Measurements from ENCODE around the gene TNPO2. TPM values are rescaled to one million over a fixed set of nuclear protein-coding genes. Genes with fewer than 3 reads are reported as not detected.
"Not testable (repeated sequence)": the region's sequence is repeated elsewhere in the genome, so short reads cannot be mapped to it uniquely, and the experiment has no call there.

Gene TNPO2
- total RNA-seq, 2 donors from 2014 or later = 33.8 to 53.6 TPM

DNA sequence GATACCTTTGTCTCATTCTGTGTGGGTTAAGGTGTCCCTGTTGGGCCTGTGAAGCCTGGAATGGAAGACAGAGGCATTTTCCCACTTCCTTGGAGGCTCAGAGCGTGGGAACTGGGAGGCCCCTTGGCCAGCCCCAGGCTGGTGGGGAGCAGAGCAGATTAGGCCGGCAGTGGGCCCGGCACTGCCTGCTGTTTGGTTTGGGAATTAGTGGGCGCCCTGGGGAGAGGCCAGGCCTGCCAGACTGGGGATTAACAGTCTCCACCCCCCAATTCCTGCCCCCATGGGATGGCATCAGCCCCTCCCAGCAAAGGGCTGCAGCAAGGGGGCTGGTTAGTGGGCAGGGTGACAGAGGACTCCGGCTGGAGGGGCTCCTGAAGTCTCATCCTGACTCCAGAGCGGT lies 24.8 kb upstream of the TNPO2 start:
- ATAC-seq (no peak), DNase-seq (no peak)

DNA sequence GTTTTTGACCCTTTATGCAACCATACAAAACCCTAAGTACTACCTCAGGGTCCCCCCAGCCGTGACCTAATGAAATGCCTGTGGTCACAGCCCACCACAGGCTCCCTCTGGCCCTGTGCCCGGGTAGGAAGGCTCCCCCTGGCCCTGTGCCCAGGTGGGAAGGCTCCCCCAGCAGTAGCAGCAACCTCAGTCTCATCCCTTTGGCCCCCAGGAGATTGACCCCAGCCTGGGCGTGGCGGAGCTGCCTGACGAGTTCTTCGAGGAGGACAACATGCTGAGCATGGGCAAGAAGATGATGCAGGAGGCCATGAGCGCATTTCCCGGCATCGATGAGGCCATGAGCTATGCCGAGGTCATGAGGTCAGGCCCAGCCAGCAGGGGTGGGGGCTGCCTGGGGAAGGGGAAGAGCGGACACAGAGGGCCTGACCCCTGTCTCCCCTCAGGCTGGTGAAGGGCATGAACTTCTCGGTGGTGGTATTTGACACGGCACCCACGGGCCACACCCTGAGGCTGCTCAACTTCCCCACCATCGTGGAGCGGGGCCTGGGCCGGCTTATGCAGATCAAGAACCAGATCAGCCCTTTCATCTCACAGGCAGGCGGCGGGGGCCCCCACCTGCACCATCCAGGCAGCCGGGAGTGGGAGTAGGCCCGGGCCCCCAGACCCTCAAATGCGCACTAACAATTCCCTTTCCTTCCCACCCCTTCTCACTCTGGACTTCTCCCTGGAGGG lies 21.6 kb upstream of the TNPO2 start:
- DNase-seq (no peak), ATAC-seq (no peak)
- intact Hi-C loops (cut with DNase I) = no loop called here

More for the DNA sequence above, 24.8 kb upstream of the TNPO2 start:
- intact Hi-C loops (cut with DNase I) = no loop called here

DNA sequence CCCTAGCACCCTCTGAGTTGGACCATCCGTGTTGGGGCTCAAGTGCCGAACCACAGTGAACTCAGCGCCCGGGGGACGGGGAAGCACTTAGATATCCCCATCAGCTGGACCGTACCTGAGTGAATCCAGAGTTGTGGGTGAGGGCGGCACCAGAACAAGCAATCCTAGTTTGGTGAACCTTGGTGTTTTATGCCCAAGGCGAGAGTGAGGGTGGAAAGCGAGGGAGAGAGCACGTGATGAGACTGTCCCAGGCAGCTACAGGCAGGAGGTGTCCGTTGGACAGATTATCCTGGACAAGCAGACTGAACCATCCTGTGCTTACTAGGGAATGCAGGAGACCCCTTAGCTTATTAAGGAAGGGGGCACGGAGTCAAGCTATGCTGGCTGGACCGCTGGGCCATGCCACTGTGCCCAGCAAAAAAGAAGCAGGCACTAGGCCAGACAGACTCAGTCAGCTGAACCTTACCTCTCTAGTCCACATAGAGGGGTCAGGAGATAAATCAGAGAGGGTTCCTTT lies 14.2 kb upstream of the TNPO2 start:
- intact Hi-C loops (cut with DNase I) = no loop called here
- ATAC-seq (no peak), DNase-seq (no peak)

DNA sequence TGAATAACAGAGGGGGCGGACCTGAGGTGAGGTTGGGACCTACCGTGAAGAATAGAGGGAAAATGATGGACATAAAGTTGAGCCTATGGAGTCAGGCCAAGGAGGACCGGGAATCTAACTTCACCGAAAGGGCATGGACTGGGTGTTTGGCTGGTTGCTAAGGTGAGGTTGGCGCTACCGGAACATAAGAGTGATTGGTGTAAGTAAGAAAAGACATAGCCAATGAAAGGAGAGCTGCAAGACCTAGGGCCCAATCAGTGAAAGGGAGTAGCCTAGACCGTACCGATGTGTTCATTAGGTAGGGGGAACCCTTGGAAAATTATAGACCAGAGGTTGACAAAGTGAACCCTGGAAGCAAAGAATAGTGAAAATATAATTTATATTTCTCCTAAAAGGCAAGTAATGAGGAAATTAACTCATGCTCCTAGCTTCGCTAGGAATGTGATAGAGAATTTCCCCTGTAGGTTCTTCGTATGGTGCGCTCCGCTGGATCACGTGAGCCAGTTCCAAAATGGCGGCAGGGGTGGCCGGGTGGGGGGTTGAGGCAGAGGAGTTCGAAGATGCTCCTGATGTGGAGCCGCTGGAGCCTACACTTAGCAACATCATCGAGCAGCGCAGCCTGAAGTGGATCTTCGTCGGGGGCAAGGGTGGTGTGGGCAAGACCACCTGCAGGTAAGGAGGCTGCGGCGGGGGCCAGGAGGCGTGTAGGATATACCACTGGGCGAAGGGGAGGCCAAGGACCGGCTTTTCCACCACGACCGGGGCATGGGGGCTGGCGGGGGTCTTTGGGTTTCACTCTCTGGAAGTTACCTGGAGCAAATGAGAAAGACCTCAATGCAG lies 13.5 kb upstream of the TNPO2 start, which contains the start of gene GET3:
TSS of gene GET3 (plus strand) at position 503 of the 840 bp plus-strand sequence. CDS start at position 512, 9 bp downstream.
- ATAC-seq = peak; percentile 91 to 93
- intact Hi-C loops (cut with DNase I) = no loop called here

DNA sequence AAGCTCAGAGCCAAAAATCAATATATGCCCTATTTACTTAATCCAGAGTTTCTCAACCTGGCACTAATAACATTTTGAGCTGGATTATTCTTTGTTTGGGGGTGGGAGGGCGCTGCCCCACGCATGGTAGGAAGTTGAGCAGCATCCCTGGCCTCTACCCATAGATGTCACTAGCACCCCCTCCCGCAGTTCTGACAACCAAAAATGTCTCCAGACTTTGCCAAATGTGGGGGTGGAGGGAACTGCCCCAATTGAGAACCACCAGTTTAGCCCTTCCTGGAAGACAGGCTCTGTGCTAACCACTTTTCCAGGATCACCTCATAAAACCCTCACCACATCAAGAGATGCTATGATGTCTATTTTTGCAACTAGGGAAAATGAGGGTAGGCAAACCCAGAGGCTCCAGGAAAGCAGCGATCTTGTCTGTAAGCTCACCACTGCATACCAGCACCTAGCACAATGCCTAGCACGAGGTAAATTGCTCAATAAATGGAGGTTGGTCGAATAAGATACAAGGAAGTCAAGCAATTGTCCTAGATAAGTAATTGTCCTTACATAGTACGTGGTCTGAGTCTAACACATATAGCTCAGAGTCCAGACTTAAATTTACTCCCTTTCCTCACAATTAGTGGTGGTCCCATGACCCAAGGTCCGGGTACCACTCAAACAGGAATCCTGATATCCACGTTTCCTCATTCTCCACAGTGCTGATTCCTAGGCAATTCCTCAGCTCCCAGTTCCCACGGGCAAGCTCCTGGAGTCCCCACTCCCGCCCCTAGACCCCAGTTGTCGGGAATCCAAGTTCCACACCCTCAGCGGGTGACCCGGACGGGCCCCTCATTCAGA lies 9.9 kb upstream of the TNPO2 start:
- DNase-seq = no peak
- no peak for ATAC-seq
- intact Hi-C loops (cut with DNase I) = no loop called here

More for the DNA sequence above, 13.5 kb upstream of the TNPO2 start, which contains the start of gene GET3:
- peak; percentile 81 for DNase-seq

DNA sequence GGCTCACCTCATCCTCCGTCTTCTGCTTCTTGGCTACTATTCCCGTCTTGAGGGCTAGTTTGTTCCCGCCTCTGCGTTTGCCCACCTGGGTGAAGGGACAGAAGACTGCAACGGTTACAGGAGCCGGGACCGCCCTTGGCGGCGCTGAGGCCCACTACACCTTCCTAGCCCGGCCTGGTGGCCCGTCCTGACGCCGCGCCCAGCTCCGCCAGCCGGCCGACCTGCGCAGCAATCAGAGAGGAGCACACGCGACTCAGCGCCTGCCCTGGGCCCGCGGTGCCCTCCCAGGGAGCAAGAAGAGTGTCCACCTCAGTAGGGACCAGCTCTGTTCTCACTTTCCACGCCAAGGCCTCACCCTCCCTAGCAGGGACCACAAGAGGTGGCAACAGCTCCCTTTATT lies 7.6 kb upstream of the TNPO2 start:
- intact Hi-C loops (cut with DNase I) = no loop called here
- DNase-seq (no peak), ATAC-seq (no peak)

DNA sequence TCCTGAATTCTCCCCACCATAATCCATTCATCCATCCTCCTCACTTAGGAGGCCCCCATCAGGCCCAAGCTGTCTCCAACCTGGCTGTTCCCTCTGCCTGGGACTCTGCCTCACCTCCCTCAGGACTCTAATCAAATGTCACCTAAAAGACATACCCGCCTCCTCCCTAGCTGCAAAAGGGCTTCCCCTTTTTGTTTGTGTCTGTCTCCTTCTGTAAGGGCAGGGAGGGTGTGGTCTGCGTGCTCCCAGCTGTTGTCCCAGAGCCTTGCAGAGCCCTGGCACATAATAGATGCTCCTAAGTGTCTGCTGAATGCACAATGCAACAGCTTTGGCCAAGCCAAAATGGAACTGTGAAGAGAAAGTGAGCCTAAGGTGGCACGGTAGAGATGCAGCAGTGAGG lies 6.3 kb upstream of the TNPO2 start:
- DNase-seq (no peak), ATAC-seq (no peak)
- intact Hi-C loops (cut with DNase I) = no loop called here

DNA sequence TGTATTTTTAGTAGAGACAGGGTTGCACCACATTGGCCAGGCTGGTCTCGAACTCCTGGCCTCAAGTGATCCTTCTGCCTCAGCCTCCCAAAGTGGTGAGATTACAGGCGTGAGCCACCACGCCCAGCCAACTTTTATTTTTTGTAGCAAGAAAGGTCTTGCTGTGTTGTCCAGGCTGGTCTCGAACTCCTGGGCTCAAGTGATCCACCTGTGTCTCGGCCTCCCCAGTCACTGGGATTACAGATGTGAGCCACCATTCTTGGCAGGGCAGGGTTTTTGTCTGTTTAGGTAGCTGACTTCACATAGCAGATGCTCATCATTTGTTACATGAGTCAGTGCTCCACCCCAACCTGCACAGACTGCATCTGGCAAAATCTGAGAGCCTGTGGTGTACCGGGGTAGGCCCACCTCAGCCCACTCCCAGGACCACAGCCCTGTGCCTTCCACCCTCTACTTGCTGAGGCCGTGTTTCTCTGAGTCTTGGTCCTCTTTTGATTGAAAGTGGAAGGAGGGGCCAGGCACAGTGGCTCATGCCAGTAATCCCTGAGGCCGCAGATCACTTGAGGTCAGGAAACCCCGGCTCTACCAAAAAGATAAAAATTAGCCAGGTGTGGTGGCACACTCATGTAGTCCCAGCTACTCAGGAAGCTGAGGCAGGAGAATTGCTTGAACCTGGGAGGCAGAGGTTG lies 4.2 kb upstream of the TNPO2 start:
- intact Hi-C loops (cut with DNase I) = no loop called here
- DNase-seq (no peak), ATAC-seq (no peak)

DNA sequence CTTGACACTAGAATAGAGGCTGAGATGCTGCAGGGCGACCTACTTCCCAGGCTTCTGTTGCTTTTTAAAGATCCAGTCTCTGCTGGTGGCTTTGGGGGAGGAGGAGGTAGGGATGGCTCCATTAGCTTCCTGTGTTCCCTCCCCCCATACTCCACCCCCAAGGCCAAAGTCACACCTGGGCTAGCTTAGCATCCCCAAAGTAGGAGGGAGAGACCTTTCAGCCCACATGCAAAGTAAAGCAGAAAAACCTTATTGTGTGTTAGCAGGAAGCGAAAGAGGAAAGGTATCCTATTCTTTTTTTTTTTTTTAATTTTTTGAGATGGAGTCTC lies 3.2 kb upstream of the TNPO2 start:
- DNase-seq = no peak
- no peak for ATAC-seq
- intact Hi-C loops (cut with DNase I) = no loop called here

DNA sequence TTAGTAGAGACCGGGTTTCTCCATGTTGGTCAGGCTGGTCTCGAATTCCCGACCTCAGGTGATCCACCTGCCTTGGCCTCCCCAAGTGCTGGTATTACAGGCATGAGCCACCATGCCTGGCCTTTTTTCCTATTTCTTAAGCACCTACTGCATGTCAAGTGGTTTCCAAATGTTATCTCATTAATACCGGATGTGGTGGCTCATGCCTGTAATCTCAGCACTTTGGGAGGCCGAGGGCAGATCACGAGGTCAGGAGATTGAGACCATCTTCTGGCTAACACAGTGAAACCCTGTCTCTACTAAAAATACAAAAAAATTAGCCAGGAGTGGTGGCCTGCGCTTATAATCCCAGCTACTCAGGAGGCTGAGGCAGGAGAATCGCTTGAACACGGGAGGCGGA lies 1.9 kb upstream of the TNPO2 start:
- intact Hi-C loops (cut with DNase I); DNase-seq; ATAC-seq: not testable (repeated sequence)

DNA sequence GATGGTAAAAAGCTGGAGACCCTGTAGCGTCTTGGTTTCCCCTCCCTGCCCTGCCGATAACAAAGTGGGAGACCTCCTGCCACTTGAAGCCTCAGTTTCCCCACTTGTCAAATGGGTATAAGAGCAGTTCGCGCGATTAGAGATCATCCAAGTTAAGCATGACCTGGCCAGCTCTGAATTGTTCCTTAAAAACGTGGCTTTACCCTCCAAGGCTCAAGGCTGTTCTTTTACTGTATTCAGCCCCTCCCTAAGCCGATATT lies 421 bp downstream of the TNPO2 start:
- DNase-seq (no peak), ATAC-seq (no peak)
- intact Hi-C loops (cut with DNase I) = no loop called here

DNA sequence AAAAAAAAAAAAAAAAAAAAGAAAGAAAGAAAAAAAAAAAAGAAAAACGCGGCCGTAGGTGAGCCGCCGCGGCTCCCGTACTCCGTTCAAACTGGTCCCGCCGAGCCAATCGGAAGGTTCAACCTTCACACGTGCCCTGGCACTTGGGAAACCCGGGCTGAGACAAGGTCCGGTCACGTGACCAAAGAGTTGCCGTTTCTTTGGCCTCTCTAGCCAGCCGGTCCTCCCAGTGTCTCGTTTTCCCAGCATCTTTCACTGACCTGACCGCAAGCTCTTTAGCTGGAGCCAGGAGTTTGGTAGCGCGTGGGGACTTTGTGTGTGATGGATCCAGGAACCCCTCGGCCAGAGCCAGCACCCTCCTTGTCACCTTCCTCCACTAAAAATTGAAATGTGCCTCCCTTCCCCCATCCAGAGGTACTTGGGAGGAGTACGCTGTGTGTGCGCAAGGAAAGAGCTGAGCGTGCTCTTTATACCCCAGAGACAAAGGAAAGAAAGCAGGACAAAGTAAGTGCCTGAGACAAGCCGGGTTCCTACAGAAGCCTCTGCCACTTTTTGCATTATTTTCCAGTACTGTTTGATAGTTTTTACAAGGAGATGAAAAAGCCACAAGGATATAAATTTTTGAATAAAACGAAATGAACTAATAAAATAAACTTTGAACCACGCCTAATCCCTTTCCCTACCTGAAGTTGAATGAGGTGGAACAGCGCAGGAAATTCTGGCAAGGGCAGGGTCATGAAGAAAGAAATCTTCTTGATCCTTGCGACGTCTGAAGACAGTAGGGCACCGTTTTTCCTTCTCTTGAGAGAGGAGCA lies 959 bp downstream of the TNPO2 start:
- intact Hi-C loops (cut with DNase I) = no loop called here
- DNase-seq (peak; percentile 99), ATAC-seq (peak; percentile 92 to 94)

DNA sequence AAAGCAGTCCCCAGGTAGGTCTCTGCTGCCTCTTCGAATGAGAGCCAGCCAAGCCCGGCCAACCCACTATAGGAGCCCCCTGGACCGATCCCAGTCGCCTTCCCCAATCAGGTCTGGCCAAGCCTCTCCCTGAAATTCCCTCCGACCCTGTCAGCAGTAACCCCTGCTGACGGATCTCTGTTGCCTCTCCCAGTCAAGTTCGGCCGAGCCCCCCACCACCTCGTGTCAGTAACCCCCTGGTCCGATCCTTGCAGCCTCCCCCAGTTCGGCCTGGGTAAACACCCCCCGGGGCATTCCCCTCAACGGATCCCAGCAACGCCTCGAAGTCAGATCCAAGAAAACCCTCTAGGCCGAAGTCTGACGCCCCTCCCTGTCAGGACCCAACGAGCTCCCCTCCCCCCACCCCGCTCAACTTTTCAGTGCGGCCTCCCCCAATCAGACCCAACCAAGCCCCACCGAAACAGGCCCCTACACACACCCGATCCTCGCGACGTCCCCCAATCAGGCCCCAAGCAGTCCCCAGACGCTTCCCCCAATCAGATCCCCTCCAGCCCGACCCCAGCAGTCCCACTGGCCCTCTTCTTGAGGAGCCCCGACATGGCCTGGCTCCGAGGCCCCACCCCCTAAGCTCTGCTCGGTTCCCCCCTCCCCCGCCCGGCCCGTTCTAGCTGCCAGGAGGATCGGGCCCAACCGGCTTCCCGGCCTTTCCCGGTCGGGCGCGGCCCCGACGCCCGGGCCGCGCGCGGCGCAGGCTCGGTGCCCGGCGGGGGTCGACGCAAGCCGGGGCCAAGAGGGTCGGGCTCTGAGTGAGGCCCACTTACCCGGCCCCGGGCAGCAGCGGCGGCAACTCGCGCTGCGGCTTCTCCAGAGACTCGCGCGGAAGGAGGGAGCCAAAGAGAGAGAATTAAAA lies 1.8 kb downstream of the TNPO2 start:
- peak; percentile 83 for DNase-seq
- ATAC-seq = peak; percentile 66 to 69
- intact Hi-C loops (cut with DNase I) = no loop called here

DNA sequence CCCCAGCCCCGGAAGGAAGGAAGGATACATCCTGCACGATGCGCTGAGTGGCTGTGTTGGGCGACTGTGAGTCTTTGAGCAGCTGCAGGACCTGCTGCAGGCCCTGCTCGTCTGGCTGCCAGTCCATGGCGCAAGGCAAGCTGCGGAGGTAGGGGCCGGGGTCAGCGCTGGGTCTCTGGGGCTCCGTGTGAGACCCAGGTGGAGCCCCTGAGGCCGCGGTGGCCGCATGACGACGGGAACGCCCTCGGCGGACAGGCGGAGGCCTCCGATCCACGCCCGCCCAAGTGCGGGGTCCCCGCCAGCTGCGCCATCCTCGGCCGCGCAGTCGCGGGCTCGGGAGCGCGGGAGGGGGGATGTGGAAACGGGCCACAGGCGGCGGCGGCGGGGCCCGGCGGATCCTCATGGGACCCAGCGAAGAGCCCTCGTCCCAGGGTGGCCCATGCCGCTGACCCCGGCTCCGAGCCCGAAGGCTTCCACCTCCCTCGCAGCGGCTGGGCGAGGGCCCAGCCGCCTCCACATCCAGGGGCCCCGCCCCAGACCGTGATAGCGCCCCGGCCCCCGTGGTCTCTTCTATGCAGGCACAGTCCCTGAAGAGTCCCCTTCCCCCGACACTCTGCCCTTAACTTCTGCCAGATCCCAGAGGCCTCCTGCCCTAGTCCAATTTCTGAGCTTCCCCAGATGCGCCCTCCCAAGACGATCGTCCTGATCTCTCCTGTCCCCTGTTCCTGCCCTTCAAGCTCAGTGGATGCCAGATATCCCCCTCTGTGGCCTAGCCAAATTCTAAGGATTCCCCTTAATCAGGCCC lies 2.7 kb downstream of the TNPO2 start:
- intact Hi-C loops (cut with DNase I) = no loop called here

DNA sequence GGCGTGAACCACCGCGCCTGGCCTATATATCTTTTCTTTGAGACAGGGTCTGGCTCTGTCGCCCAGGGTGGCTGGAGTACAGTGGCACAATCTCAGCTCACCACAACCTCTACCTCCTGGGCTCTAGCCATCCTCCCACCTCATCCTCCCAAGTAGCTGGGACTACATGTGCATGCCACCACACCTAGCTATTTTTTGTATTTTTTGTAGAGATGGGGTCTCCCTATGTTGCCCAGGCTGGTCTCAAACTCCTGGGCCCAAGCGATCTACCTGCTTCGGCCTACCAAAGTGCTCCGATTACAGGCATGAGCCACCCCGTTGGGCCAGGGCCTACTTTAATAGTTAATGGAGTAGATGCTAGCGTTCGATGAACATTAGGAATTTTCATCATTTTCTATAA lies 3.4 kb downstream of the TNPO2 start:
- no peak for ATAC-seq
- intact Hi-C loops (cut with DNase I) = no loop called here
- DNase-seq = no peak

More for the DNA sequence above, 2.7 kb downstream of the TNPO2 start:
- DNase-seq = peak; percentile 50
- ATAC-seq = peak; percentile 12 to 27

DNA sequence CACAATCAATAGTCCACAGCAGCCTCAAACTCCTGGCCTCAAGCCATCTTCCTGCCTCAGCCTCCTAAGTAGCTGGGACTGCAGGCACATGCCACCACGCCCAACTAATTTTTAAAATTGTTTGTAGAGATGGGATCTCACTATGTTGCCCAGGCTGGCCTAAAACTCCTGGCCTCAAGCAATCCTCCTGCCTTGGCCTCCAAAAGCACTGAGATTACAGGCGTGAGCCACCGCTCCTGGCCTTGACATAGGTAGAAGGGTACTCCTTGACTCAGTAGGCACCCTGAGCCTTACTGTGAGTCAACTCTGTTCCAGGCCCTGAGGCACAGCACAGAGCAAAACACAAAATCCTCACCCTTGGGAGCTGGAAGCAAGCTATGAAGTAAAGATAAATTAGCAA lies 7.8 kb downstream of the TNPO2 start:
- intact Hi-C loops (cut with DNase I) = no loop called here
- no peak for DNase-seq
- no peak for ATAC-seq

DNA sequence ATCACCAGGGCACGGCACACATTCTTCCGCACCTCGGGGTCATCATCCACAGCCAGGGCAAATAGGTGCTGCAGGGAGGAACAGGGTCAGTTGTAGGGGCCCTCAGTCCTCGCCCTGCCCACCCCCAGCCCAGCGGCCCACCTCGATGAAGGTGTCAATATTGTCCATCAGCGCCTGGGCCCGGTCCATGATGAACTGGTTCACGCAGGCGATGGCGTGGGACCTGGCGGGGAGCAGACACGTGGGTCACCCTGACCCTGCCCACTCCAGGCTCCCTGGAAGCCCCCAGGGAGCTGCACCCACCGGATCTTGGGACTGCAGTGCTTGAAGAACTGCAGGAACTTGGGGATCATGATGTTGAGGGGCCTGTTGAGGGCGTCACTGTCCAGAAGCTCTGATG lies 8.6 kb downstream of the TNPO2 start:
- intact Hi-C loops (cut with DNase I) = no loop called here
- no peak for DNase-seq
- no peak for ATAC-seq
